ENCODE measurements around the gene WDR46. TPM values are rescaled to one million over a fixed set of nuclear protein-coding genes. Genes with fewer than 3 reads are reported as not detected.

Gene WDR46
- total and polyA plus RNA-seq, 5 donors = 15.5 to 31.1 (median 17.2) TPM

GRCh38 chr6:33313709-33314514 is 24.9 kb upstream of the WDR46 start, which contains the start of gene TAPBP:
TAPBP (minus strand) TSS chr6:33314078; CDS start chr6:33314041, 37 bp downstream.
- under 1% methylated on average over 47 of the region's 47 CpGs for WGBS
- Histone ChIP-seq H3K4me1 (ENCODE audit: control insufficient read depth, insufficient read depth, low read length) (peaks cover 12% of the 10 kb centered on the region), H3K4me3 (ENCODE audit: low read length) (peak within 1 kb of the TSS; percentile 84), H3K9me3 (ENCODE audit: control insufficient read depth, low read length) (no peaks in the 10 kb centered on the region), H3K27me3 (ENCODE audit: control insufficient read depth, insufficient read depth) (no peaks in the 10 kb centered on the region), H3K27ac (ENCODE audit: low read length) (peak within 1 kb of the TSS; percentile 96)
- intact Hi-C loops (cut with DNase I) = loop anchor here in 1 of 4 donors (2.0 kb wide), 1 partner anchor 15 kb away; the partner anchor contains the start of gene RGL2
- ATAC-seq (peak; percentile 8 to 21), DNase-seq (peak; percentile 59 to 81 (median 81))

DNA sequence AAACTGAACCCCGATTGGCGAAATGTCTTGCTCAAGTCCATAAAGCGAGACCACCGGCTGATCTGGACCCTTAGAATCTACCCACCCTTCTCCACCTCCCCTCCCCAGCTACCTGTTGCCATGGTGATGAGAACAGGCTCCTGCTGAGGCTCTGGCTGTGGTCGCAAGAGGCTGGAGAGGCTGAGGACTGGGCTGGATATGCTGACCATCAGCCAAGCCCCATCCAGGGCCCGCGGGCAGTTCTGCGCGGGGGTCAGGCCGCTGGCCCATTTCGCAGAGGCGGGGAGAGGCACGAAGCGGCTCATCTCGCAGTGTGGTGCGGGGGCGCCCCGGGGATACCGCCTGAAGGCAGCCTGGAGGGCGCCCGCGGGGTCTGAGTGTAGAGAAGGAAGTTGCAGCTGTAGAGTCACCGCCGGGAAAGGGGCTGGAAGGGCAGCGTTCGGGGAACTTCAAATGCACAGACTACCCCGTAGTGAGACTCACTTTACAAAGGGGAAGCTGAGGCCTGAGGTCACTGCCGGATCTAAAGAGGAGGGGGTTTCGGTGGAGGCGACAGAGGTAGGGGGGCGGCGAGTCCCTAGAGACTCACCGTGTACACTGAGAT is 24.2 kb upstream of the WDR46 start:
- ATAC-seq = peak; percentile 1 to 2
- under 1% methylated on average over 33 of the region's 33 CpGs for WGBS
- intact Hi-C loops (cut with DNase I) = no loop called here
- Histone ChIP-seq H3K4me3 (ENCODE audit: low read length) (peak overlapping the region; percentile 84), H3K27me3 (ENCODE audit: control insufficient read depth, insufficient read depth) (no peaks in the 10 kb centered on the region), H3K27ac (ENCODE audit: low read length) (peak overlapping the region; percentile 96), H3K4me1 (ENCODE audit: control insufficient read depth, insufficient read depth, low read length) (peaks cover 12% of the 10 kb centered on the region), H3K9me3 (ENCODE audit: control insufficient read depth, low read length) (no peaks in the 10 kb centered on the region)
- DNase-seq = peak; percentile 54 to 83 (median 82)

GRCh38 chr6:33312361-33313104 is 23.5 kb upstream of the WDR46 start:
- ATAC-seq (peak; percentile 5 to 7), DNase-seq (peak; percentile 62 to 80 (median 74))
- WGBS = 7% methylated on average over 29 of the region's 29 CpGs
- Histone ChIP-seq H3K27me3 (ENCODE audit: control insufficient read depth, insufficient read depth) (no peaks in the 10 kb centered on the region), H3K9me3 (ENCODE audit: control insufficient read depth, low read length) (no peaks in the 10 kb centered on the region), H3K27ac (ENCODE audit: low read length) (no peak overlapping the region), H3K4me1 (ENCODE audit: control insufficient read depth, insufficient read depth, low read length) (peaks cover 12% of the 10 kb centered on the region), H3K4me3 (ENCODE audit: low read length) (peak overlapping the region; percentile 84)
- intact Hi-C loops (cut with DNase I) = no loop called here

- WGBS = 84% methylated on average over 4 of the region's 4 CpGs
- intact Hi-C loops (cut with DNase I) = no loop called here
- Histone ChIP-seq H3K4me3 (ENCODE audit: low read length) (no peak overlapping the region), H3K4me1 (ENCODE audit: control insufficient read depth, insufficient read depth, low read length) (no peaks in the 10 kb centered on the region), H3K27me3 (ENCODE audit: control insufficient read depth, insufficient read depth) (no peaks in the 10 kb centered on the region), H3K9me3 (ENCODE audit: control insufficient read depth, low read length) (no peaks in the 10 kb centered on the region), H3K27ac (ENCODE audit: low read length) (no peak overlapping the region)
- DNase-seq = no peak
- ATAC-seq = no peak
These were observed 17.3 kb upstream of the WDR46 start for GRCh38 chr6:33306356-33306755.

- intact Hi-C loops (cut with DNase I) = no loop called here
- H3K27me3 ChIP-seq (ENCODE audit: control insufficient read depth, insufficient read depth) = no peaks in the 10 kb centered on the region
- H3K4me1 ChIP-seq (ENCODE audit: control insufficient read depth, insufficient read depth, low read length) = no peaks in the 10 kb centered on the region
- DNase-seq (no peak), ATAC-seq (no peak)
- no peak overlapping the region for H3K4me3 ChIP-seq (ENCODE audit: low read length)
- WGBS = 81% methylated on average over 8 of the region's 8 CpGs
- H3K9me3 ChIP-seq (ENCODE audit: control insufficient read depth, low read length) = no peaks in the 10 kb centered on the region
- no peak overlapping the region for H3K27ac ChIP-seq (ENCODE audit: low read length)
These were observed 16.0 kb upstream of the WDR46 start for GRCh38 chr6:33305052-33305451.

DNA sequence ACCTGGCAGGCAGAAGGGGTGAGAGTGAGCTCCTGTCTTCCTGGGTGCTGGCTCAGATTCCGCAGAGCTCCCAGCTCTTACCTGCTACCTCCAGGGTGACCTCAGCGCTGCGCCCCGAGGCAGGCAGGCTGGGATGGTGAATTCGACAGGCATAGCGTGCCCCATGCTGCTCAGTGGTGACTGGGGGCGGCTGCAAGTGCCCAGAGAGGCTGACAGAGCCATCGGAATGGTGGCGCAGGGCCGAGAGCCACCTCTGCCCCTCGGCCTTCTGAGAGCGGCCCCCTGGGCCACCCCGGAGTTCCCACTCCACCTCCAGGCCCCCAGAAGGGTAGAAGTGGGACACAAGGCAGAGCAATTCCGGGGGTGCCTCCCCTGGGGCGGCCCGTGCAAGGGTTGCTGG is 15.2 kb upstream of the WDR46 start:
- DNase-seq (peak in 1 of 3 donors; percentile 59), ATAC-seq (no peak)
- Histone ChIP-seq H3K4me1 (ENCODE audit: control insufficient read depth, insufficient read depth, low read length) (no peaks in the 10 kb centered on the region), H3K4me3 (ENCODE audit: low read length) (no peak overlapping the region), H3K9me3 (ENCODE audit: control insufficient read depth, low read length) (no peaks in the 10 kb centered on the region), H3K27ac (ENCODE audit: low read length) (no peak overlapping the region), H3K27me3 (ENCODE audit: control insufficient read depth, insufficient read depth) (no peaks in the 10 kb centered on the region)
- intact Hi-C loops (cut with DNase I) = no loop called here
- WGBS = 87% methylated on average over 16 of the region's 16 CpGs

DNA sequence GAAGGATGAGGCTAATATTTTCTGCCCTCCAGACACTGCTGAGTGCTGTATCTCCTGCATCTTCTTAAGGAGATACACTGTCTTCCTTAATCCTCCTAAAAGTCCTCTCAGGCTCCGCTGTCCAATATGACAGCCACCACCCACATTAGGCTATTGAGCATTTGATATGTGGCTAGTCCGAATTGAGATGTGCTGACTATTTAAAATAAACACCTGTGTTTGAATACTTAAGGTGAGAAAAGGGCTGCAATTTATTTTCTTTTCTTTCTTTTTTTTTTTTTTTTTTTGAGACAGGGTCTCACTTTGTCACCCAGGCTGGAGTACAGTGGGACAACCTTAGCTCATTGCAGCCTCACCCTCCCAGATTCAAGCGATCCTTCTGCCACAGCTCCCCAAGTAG is 12.8 kb upstream of the WDR46 start:
- Histone ChIP-seq H3K9me3 (ENCODE audit: control insufficient read depth, low read length) (no peaks in the 10 kb centered on the region), H3K4me1 (ENCODE audit: control insufficient read depth, insufficient read depth, low read length) (no peaks in the 10 kb centered on the region), H3K27me3 (ENCODE audit: control insufficient read depth, insufficient read depth) (no peaks in the 10 kb centered on the region), H3K27ac (ENCODE audit: low read length) (no peak overlapping the region), H3K4me3 (ENCODE audit: low read length) (no peak overlapping the region)
- DNase-seq (no peak), ATAC-seq (no peak)
- intact Hi-C loops (cut with DNase I) = no loop called here
- WGBS = 93% methylated on average over 3 of the region's 3 CpGs

- under 1% methylated on average over 54 of the region's 54 CpGs for WGBS
- intact Hi-C loops (cut with DNase I) = loop anchor here in 1 of 4 donors (2.0 kb wide), 1 partner anchor 15 kb away; the partner anchor contains the start of gene TAPBP
- Histone ChIP-seq H3K27me3 (ENCODE audit: control insufficient read depth, insufficient read depth) (no peaks in the 10 kb centered on the region), H3K4me3 (ENCODE audit: low read length) (peak overlapping the region; percentile 68), H3K9me3 (ENCODE audit: control insufficient read depth, low read length) (no peaks in the 10 kb centered on the region), H3K4me1 (ENCODE audit: control insufficient read depth, insufficient read depth, low read length) (no peaks in the 10 kb centered on the region), H3K27ac (ENCODE audit: low read length) (peak overlapping the region; percentile 95)
- DNase-seq (peak; percentile 93 to 96 (median 96)), ATAC-seq (peak; percentile 76 to 80)
These were observed 10.4 kb upstream of the WDR46 start for GRCh38 chr6:33299237-33299944.

- DNase-seq = peak; percentile 90 to 96 (median 95)
- Histone ChIP-seq H3K9me3 (ENCODE audit: control insufficient read depth, low read length) (no peaks in the 10 kb centered on the region), H3K4me1 (ENCODE audit: control insufficient read depth, insufficient read depth, low read length) (no peaks in the 10 kb centered on the region), H3K4me3 (ENCODE audit: low read length) (peak within 1 kb of the TSS; percentile 68), H3K27me3 (ENCODE audit: control insufficient read depth, insufficient read depth) (no peaks in the 10 kb centered on the region), H3K27ac (ENCODE audit: low read length) (peak within 1 kb of the TSS; percentile 95)
- ATAC-seq = peak; percentile 84 to 86
- intact Hi-C loops (cut with DNase I) = loop anchor here in 1 of 4 donors (2.0 kb wide), 1 partner anchor 16 kb away; the partner anchor contains the start of gene TAPBP
- WGBS = under 1% methylated on average over 34 of the region's 34 CpGs
These were observed 9.8 kb upstream of the WDR46 start, which contains the start of gene RGL2 for GRCh38 chr6:33298773-33299236. RGL2 (minus strand) TSS chr6:33298942; CDS start chr6:33298610, 332 bp downstream.
